IMR-90 (cell line): ENCODE results near the gene GIMAP5.

Experiments
- CTCF ChIP-seq: conservative IDR thresholded peaks from 2 replicates; pipeline ENCODE4 v1.5.1; 2012; ENCODE audit warnings: mild to moderate bottlenecking, low read depth, low read length, improper control_type of control experiment
- POLR2A ChIP-seq: IDR thresholded peaks from 2 replicates; pipeline ENCODE4 v1.6.1; 2012; ENCODE audit warnings: mild to moderate bottlenecking, low read depth, low read length
- RAD21 ChIP-seq: IDR thresholded peaks from 2 replicates; pipeline ENCODE4 v1.6.1; 2012; ENCODE audit warnings: low read length, improper control_type of control experiment
- RCOR1 ChIP-seq: IDR thresholded peaks from 2 replicates; pipeline ENCODE4 v1.6.1; 2012; ENCODE audit warnings: mild to moderate bottlenecking, low read length, improper control_type of control experiment; ENCODE audit not compliant: insufficient replicate concordance

GRCh38 chr7:150759479-150759878 is 22.3 kb downstream of the GIMAP5 start:
- TF ChIP-seq CTCF: no peak
- TF ChIP-seq POLR2A: no peak
- TF ChIP-seq RAD21: no peak
- no peak for TF ChIP-seq RCOR1
